Activated gamma-delta T cell treated with anti-CD3 and anti-CD28 coated beads, Interleukin-2, amount 50 U/mL, for 16 hours (primary cell): ENCODE data around the gene LRIG3.

Experiments
- DNase-seq: peaks from one replicate; pipeline ENCODE4 v3.0.0-alpha.2; 2020; ENCODE audit warnings: low read depth

The LRIG3 gene

GRCh38 chr12:58850826-58851225, 69.5 kb downstream of the LRIG3 start:
- DNase-seq = no peak

GRCh38 chr12:58847901-58848600, 72.3 kb downstream of the LRIG3 start:
- no peak for DNase-seq

GRCh38 chr12:58844161-58844560, 76.1 kb downstream of the LRIG3 start:
- no peak for DNase-seq

GRCh38 chr12:58841058-58841798, 79.1 kb downstream of the LRIG3 start:
- DNase-seq = no peak

- DNase-seq = no peak
These were observed 86.5 kb downstream of the LRIG3 start for GRCh38 chr12:58833853-58834252.

GRCh38 chr12:58832920-58833319, 87.4 kb downstream of the LRIG3 start:
- no peak for DNase-seq
